PFSK-1 (cell line): Measurements from ENCODE around the gene EPAS1.

Experiments
- POLR2AphosphoS5 ChIP-seq: IDR thresholded peaks from 2 replicates; pipeline ENCODE4 v1.6.1; 2012; ENCODE audit warnings: low read depth, mild to moderate bottlenecking, control low read depth, low read length, moderate library complexity
- REST ChIP-seq, 2 experiments: IDR thresholded peaks; 2 replicates each; pipeline versions ENCODE4 v1.6.1 to v1.8.0; 2011 to 2012; ENCODE audit warnings: low read depth in 2 of 2, low read length in 2 of 2, control low read depth in 1 of 2, inconsistent platforms in 1 of 2, mild to moderate bottlenecking in 1 of 2, moderate library complexity in 1 of 2; ENCODE audit not compliant: insufficient read depth in 1 of 2
- SIN3A ChIP-seq: IDR thresholded peaks from 2 replicates; pipeline ENCODE4 v1.6.1; 2012; ENCODE audit warnings: mild to moderate bottlenecking, low read length, moderate library complexity, borderline replicate concordance; ENCODE audit not compliant: insufficient read depth
- TAF1 ChIP-seq: IDR thresholded peaks from 2 replicates; pipeline ENCODE4 v1.6.1; 2012; ENCODE audit warnings: low read length, control low read depth, borderline replicate concordance; ENCODE audit not compliant: insufficient read depth

GRCh38 chr2:46286715-46287114 is 10.5 kb upstream of the EPAS1 start:
- TF ChIP-seq SIN3A (no peak), REST (IDR thresholded peaks at IDR 0.05; ENCODE audit: insufficient read depth in 1 of 2, low read depth in 2 of 2, low read length in 2 of 2) (no peak), POLR2AphosphoS5 (no peak), TAF1 (no peak)
